Measurements from ENCODE around the gene SCAMP5. TPM values are rescaled to one million over a fixed set of nuclear protein-coding genes. Genes with fewer than 3 reads are reported as not detected.

The SCAMP5 gene
- total RNA-seq, 4 donors from 2014 or later, result 1.3 to 4.1 (median 2.6) TPM

GRCh38 chr15:74989527-74989926 lies 5.8 kb upstream of the SCAMP5 start:
- no peak for TF ChIP-seq CTCF (IDR thresholded peaks at IDR 0.05; ENCODE audit: low read depth)

GRCh38 chr15:74992619-74993018 lies 2.7 kb upstream of the SCAMP5 start:
- no peak for TF ChIP-seq CTCF (IDR thresholded peaks at IDR 0.05; ENCODE audit: low read depth)

GRCh38 chr15:74994236-74994635 lies 1.1 kb upstream of the SCAMP5 start:
- TF ChIP-seq CTCF (IDR thresholded peaks at IDR 0.05; ENCODE audit: low read depth), result no peak

- TF ChIP-seq CTCF (IDR thresholded peaks at IDR 0.05; ENCODE audit: low read depth), result no peak
These were observed 678 bp upstream of the SCAMP5 start for GRCh38 chr15:74994685-74995084.

- no peak for TF ChIP-seq CTCF (IDR thresholded peaks at IDR 0.05; ENCODE audit: low read depth)
These were observed 709 bp downstream of the SCAMP5 start for GRCh38 chr15:74995779-74996765.

- TF ChIP-seq CTCF (IDR thresholded peaks at IDR 0.05; ENCODE audit: low read depth), result no peak
These were observed 1.8 kb downstream of the SCAMP5 start for GRCh38 chr15:74997141-74997540.

GRCh38 chr15:74997543-74997942 lies 2.2 kb downstream of the SCAMP5 start:
- no peak for TF ChIP-seq CTCF (IDR thresholded peaks at IDR 0.05; ENCODE audit: low read depth)

All from subcutaneous adipose tissue (tissue), 4 donors.